ENCODE data around the gene FAM83B. TPM values are rescaled to one million over a fixed set of nuclear protein-coding genes. Genes with fewer than 3 reads are reported as not detected.

The FAM83B gene
- polyA plus RNA-seq, 1 of the 3 experiments (the other 2 are of a cell fraction) = not detected

GRCh38 chr6:54916858-54917257, 70.3 kb downstream of the FAM83B start:
- H3K9me3 ChIP-seq = no peaks in the 10 kb centered on the region
- DNase-seq = no peak
- ChIA-PET POLR2A (no interaction called here), CTCF (no interaction called here)
- no peak overlapping the region for H3K4me2 ChIP-seq
- no peaks in the 10 kb centered on the region for H3K4me1 ChIP-seq (ENCODE audit: control insufficient read depth in 1 of 2, insufficient read depth in 2 of 2, low read depth in 1 of 2, low read length in 1 of 2)
- H3K27ac ChIP-seq (ENCODE audit: low read depth in 2 of 2, low read length in 1 of 2) = no peak overlapping the region
- TF ChIP-seq IRF3 (IDR thresholded peaks at IDR 0.05; ENCODE audit: low read depth, low read length) (no peak), YY1 (IDR thresholded peaks at IDR 0.05; ENCODE audit: low read depth) (no peak), RXRA (IDR thresholded peaks at IDR 0.05; ENCODE audit: borderline replicate concordance, low read depth) (no peak), CTCF (IDR thresholded peaks at IDR 0.05) (no peak), GABPA (IDR thresholded peaks at IDR 0.05; ENCODE audit: low read depth) (no peak), EP300 (IDR thresholded peaks at IDR 0.05; ENCODE audit: borderline replicate concordance in 1 of 2, low read depth in 1 of 2, low read length in 1 of 2) (no peak), TEAD4 (IDR thresholded peaks at IDR 0.05; ENCODE audit: borderline replicate concordance, insufficient read depth) (no peak), SIN3A (IDR thresholded peaks at IDR 0.05; ENCODE audit: borderline replicate concordance, low read depth, low read length) (no peak), TAF1 (IDR thresholded peaks at IDR 0.05; ENCODE audit: borderline replicate concordance, low read depth, low read length) (no peak), POLR2AphosphoS5 (IDR thresholded peaks at IDR 0.05; ENCODE audit: low read depth, low read length) (no peak), RCOR1 (IDR thresholded peaks at IDR 0.05; ENCODE audit: low read length) (no peak), GATA2 (CRISPR knock-in tag; IDR thresholded peaks at IDR 0.05) (no peak), SMC3 (IDR thresholded peaks at IDR 0.05; ENCODE audit: low read depth, low read length) (no peak), NRF1 (IDR thresholded peaks at IDR 0.05; ENCODE audit: low read depth, low read length) (no peak), MAX (IDR thresholded peaks at IDR 0.05; ENCODE audit: low read depth) (no peak), RAD21 (IDR thresholded peaks at IDR 0.05; ENCODE audit: low read length) (no peak), MEF2A (IDR thresholded peaks at IDR 0.05; ENCODE audit: borderline replicate concordance, low read depth) (no peak), FOXM1 (IDR thresholded peaks at IDR 0.05; ENCODE audit: low read depth) (no peak)
- H3K9me2 ChIP-seq = no peaks in the 10 kb centered on the region
- no peaks in the 10 kb centered on the region for H3F3A ChIP-seq (replicated peaks; ENCODE audit: insufficient read depth)
- no peaks in the 10 kb centered on the region for H3K27me3 ChIP-seq (ENCODE audit: insufficient read depth)
- H3K4me3 ChIP-seq (ENCODE audit: low read depth in 2 of 2, low read length in 1 of 2) = no peak overlapping the region
- no peaks in the 10 kb centered on the region for H3K79me2 ChIP-seq (ENCODE audit: insufficient read depth)
- H3K36me3 ChIP-seq (replicated peaks in 1 of 2; ENCODE audit: control insufficient read depth in 1 of 2, insufficient read depth in 2 of 2, low read length in 1 of 2) = no peaks in the 10 kb centered on the region
- no peak overlapping the region for H2AFZ ChIP-seq (ENCODE audit: low read depth)
- H3K9ac ChIP-seq = no peak overlapping the region
- no peaks in the 10 kb centered on the region for H4K20me1 ChIP-seq (ENCODE audit: insufficient read depth)

All from SK-N-SH (cell line).